Measurements from ENCODE around the gene RHOA.
"Not testable (repeated sequence)": the region's sequence is repeated elsewhere in the genome, so short reads cannot be mapped to it uniquely, and the experiment has no call there.

RHOA gene

DNA sequence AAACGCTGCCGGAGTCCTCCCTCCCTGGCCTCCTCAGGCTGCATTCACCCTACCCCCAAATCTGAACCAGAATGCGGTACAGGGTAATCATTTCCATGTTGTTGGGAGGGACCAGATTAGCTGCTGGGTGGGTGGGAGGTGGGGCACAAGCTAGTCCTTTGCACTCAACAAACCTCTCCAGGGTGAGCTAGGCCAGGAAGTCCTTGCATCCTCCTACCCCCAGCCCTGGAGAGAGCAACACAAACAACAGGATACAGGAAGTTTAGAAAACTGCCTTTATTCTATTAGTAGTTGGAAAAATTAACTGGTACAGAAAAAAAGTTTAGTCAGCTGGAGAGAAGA lies 52.9 kb downstream of the RHOA start:
- no peak for DNase-seq

DNA sequence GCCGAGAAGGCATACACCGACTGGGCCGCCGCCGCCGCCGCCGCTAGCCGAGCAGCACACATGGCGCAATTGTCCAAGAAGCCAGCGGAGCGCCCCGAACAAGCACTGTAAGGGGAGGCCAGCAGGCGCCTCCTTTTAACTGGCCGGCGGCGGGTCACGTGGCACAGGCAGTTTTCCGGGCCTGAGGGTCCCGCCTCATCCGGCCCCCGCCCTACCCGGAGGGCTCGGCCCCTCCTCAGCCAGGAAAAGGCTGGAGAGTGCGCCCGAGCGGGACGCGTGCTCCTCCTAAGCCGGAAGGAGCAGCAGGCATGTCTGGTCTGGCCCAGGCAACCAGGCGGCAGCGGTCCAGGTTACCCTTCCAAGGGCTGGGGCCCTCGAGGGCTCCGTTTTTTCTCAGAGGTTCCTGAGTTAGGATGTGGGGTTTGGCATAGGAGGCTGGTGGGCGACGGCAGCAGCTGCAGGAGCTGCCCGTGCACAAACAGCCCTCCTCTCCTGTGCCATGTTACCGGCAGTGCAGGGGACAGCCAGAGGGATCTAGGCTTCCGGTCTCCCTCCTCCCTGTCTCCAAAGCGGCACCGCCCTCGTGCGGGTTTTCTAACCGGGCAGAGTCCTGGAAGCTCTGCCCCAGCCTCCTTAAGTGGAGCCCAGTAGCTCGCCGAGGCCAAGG lies 53.4 kb downstream of the RHOA start, which contains the start of gene GPX1:
TSS of gene GPX1 (minus strand) at position 137 of the 667 bp plus-strand sequence. CDS start at position 62, 75 bp downstream.
- peak; percentile 78 for DNase-seq

DNA sequence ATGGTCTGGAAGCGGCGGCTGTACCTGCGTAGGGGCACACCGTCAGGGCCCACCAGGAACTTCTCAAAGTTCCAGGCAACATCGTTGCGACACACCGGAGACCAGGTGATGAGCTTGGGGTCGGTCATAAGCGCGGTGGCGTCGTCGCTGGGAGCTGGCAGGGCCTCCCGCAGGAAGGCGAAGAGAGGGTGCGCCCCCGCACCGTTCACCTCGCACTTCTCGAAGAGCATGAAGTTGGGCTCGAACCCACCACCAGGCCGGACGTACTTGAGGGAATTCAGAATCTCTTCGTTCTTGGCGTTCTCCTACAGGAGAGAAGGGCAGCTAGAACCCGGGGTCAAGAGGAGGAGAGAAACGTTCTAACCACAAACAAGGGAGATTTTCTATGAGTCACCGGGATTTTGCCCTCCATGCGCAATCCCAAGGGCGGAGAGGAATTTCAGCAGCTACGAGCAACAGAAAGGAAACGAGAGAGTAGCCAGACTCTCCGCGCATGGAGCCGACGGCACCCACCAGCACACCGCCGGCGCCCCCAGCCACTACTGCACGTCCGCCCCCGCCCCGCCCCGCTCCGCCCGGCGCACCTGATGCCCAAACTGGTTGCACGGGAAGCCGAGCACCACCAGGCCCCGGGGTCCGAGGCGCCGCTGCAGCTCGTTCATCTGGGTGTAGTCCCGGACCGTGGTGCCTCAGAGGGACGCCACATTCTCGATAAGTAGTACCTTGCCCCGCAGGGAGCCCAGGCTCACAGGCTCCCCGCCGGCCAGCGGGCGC lies 54.1 kb downstream of the RHOA start:
- DNase-seq, result not testable (repeated sequence)

DNA sequence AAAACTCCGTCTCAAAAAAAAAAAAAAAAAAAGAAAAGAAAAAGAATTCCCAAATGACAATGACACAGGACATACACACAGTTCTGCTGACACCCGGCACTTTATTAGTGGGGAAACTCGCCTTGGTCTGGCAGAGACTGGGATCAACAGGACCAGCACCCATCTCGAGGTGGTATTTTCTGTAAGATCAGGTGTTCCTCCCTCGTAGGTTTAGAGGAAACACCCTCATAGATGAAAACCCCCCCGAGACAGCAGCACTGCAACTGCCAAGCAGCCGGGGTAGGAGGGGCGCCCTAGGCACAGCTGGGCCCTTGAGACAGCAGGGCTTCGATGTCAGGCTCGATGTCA lies 54.7 kb downstream of the RHOA start:
- DNase-seq, result not testable (repeated sequence)

DNA sequence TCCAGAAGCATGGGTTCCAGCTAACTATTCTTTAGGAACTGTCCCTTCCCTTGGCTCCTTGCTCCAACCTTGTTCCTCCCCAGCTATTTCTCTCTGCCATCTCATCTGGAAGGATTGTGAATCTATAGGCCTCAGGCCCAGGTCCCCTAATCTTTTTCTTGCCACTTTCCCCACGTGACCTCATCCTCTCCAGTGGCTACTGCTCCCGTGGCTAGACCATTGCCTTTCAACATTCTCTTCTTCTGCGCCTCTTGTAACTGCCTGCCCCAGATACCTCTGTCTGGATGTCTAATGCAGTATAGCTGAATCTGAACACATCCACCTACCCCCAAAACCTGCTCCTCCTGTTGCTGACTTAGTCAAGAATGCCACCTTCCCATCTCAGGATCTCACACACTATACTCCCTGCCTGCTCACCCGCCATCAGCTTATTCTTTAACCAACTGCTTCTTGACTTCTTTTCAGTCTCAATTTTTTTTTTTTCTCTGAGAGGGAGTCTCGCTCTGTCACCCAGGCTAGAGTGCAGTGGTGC lies 58.8 kb downstream of the RHOA start:
- no peak for DNase-seq

DNA sequence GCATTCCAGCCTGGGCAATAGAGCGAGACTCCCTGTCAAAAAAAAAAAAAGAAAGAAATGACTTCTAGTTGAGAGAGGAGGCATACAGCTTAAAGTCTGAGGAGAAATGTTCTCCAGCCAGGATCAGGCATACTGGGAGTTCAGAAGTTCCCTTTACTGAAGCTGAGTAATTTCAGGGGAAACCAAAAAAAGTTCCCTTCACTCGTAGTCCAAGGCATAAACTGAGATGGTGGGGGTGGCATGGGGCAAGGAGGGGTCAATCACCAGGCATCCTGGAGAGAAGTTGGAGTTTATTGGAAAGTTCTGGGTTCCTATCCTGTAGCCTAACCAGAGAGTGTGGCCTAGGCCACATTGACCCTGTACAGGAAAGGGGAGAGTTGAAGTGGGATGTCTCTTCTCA lies 59.5 kb downstream of the RHOA start:
- DNase-seq, result no peak

DNA sequence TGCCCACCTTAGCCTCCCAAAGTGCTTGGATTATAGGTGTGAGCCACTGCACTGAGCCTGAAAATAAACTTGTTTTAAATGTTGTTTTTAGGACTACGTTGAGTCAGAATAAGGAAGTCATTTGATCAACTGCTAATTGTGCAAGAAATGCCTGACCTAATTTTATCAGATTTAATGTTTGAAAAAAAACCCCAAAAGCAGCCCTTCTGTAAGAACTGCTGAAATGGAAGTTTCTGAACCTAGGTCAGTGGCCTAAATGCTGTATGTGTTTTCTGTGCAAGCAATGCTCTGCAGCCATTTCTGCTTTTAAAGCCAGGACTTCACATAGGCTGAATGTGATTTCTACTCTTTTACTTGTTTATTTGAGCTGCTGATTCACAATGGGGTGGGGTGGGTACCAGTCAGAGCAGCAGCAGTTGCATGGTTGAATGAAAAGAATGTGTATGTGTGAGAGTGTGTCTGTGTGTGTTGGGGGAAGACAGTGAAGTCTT lies 60.2 kb downstream of the RHOA start:
- no peak for DNase-seq

DNA sequence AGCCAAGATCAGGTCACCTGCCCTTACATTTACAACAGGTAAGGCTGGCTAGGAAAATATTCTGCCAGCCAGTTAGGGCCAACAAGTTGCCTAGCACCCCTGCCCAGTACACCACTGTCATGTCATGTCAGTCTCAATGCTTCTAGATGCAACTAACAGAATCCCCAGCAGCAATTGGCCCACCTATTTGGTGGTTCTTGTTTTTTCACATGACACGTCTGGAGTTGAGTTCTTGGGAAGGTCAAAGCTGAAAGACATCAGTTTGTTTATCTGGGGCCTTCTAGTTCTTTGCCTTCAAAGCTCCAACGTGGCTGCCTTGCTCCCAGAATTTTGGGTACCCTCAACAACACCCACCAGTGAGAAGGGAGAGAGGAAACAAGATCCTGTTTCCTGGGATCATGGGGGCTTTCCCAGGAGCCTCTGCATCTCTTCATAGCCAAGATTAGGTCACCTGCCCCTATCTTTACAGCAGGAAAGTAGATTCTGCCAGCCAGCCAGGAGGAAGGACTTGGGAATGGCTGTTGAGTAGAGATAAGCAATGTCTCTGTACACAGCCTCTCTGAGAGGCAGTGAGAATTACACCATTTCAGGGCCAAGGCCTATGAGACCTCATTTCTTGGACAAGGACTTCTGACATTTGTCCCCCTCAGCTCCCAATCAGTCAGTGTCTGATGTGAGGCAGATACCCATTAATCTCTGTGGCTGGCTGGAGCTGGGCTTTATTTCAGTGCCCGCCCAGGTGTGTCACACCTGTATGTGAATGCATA lies 62.2 kb downstream of the RHOA start:
- DNase-seq, result no peak

DNA sequence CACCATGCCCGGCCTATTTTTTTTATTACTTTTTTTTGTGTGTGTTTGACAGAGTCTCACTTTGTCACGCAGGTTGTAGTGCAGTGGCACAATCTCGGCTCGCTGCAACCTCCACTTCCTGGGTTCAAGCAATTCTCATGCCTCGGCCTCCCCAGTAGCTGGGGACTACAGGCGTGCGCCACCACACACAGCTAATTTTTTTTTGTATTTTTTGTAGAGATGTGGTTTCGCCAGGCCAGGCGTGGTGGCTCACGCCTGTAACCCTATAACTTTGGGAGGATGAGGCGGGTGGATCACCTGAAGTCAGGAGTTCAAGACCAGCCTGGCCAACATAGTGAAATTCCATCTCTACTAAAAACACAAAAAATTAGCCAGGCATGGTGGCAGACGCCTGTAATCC lies 63.4 kb downstream of the RHOA start:
- not testable (repeated sequence) for DNase-seq

DNA sequence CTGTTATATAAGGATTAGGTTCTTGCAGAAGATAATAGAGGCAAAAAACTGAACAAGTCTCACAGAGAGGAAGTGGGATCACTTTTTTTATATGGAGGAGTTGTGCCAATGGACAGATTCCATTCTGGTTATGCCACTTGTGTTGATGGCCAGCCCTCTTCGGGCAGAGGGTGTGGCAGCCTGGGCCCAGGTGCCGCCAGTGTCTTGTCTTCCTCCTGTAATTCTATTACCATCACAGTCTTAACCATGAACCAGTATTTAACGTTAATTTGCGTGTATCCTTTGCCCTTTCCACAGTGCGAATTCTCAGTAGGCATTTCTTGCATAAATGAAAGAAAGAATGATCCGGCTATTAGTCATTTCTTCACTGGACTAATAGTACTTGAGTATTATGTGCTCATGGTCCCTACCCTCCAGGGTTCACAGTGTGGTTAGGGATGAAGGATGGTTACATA lies 65.0 kb downstream of the RHOA start:
- DNase-seq, result no peak

DNA sequence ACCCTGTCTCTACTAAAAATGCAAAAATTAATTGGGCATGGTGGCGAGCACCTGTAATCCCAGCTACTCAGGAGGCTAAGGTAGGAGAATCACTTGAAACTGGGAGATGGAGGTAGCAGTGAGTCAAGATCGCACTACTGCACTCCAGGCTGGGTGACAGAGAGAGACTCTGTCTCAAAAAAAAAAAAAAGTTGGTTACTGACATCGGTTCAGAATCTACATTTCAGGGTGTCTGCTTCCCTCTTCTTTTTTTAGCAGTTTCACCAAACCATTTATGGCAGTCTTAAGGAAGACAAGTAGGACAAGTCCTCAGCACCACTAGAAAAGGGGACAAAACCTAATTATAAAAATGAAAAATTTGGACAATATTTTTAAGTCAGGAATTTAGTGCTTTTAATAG lies 68.6 kb downstream of the RHOA start:
- no peak for DNase-seq

DNA sequence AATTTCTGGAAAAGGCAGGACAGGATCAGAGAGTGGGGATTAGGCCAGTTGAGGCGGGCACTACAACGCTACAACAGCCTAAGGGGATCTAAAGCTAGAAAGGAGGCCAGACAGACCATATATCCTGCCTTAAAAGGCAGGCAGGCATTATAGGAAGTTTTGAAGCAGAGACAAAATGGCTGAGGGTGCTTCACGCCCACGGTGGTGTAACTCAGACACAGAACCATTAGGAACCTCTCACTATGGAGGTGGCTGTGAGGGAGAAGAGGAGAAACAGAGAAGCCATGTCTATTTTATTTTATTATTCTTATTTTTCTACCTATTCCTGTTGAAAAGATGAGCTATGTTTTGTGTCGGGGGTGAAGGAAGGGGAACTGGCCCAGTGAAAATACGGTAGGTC lies 69.8 kb downstream of the RHOA start:
- no peak for DNase-seq

DNA sequence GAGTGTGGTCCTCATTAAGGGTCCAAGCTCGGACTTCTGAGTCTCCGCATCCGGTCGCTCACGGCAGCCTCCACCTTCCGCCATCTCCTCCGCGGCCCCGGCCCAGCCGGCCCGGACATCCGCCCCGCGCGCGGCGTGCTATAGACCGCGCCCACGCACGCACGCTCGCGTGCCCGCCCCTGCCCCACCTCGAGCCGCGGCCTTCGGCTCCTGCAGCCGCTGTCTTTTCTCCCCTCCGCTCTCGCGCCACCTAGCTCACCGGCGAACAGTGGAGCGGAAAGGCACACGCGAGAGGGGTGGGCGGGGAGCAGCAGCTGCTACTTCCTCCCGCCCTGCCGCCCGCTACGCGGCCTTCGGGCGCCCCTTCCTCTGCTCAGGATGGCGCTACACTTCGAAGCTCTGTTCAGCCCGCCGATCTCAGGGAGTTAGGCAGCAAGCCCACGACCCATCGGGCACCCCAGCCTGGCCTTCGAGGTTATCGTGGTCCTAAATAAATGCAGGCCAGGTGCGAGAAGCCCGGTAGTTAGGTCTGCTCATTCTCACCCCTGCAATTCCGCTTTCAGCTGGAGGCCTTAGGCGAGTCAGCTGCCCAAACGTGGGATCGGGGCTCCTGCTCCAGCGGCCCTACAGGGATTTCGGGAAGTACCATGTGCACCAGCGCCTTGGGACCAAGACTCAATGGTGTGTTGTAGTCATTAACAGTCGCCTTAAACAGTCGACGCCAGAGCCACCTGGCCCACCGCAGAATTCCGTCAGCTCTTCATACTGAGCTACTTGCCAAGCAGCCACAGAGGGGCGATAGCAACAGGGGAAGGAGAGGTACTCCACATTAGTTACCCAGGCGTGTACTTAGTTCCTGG lies 71.6 kb downstream of the RHOA start, which contains the start of gene USP4:
TSS of gene USP4 (minus strand) at position 113 of the 860 bp plus-strand sequence. CDS start at position 84, 29 bp downstream.
- DNase-seq, result peak; percentile 55

DNA sequence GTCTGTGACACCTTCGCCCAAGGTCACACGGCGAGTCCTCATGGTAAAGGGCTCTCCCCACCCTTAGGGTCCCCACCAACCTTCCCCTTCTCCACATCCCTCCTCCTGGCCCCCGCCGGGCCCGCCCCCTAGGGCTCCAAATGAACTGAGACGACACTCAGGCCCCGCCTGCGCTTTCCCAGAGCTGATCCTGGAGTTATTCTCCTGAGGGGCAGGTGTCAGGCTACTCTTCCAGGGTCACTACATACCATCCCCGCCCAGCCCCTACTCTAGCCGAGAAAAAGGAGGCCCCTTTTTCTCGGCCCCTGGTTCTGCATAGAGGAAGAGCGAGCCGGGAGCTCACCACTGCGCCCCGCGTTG lies 72.2 kb downstream of the RHOA start:
- no peak for DNase-seq

DNA sequence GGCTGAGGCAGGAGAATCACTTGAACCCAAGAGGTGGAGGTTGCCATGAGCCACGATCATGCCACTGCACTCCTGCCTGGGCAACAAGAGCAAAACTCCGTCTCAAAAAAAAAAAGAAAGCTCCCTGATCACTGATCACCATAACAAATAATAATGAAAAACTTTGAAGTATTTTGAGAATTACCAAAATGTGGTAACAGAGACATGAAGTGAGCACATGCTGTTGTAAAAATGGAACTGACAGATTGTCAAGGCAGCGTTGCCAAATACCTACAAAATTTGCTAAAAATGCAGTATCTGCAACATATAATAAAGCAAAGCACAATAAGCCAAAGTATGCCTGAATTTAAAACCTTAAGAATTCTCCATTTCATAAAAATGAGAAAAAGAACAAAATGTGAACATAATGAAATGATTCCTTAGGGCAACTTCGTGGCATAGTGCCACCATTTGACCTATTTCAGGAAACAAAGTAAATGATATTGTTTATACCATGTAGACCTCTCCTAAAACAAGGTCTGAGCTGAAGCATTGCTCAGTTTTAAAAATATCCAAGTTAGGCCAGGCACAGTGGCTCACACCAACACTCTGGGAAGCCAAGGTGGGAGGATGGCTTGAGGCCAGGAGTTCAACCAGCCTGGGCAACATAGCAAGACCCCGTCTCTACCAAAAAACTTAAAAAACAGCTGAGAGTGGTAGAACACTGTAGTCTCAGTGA lies 77.7 kb downstream of the RHOA start:
- DNase-seq, result no peak

DNA sequence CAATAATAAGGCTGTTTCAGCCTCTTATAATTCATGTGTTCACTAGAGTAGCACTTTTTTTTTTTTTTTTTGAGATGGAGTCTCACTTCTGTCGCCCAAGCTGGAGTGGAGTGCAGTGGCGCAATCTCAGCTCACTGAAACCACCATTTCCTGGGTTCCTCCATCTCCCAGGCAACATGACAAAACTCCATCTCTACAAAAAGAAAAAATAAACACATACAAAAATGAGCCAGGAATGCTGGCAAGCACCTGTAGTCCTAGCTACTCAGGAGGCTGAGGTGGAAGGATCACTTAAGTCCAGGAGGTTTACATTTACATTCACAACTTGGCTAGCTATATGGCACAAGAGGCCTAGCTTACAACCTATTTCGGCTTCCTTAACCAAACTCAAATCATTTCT lies 78.7 kb downstream of the RHOA start:
- DNase-seq, result no peak

DNA sequence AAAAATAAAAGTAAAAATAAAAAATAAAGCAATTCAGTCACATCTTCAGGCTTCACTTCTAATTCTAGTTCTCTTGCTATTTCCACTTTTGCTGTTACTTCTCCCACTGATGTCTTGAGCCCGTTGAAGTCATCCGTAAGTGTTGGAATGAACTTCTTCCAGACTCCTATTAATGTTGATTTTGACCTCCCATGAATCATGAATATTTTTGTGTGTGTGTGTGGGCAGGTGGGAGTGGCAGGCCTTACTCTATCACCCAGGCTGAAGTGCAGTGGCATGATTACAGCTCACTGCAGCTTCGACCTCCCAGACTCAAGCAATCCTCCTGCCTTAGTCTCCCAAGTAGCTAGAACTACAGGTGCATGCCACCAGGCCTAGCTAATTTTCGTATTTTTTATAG lies 82.6 kb downstream of the RHOA start:
- no peak for DNase-seq

DNA sequence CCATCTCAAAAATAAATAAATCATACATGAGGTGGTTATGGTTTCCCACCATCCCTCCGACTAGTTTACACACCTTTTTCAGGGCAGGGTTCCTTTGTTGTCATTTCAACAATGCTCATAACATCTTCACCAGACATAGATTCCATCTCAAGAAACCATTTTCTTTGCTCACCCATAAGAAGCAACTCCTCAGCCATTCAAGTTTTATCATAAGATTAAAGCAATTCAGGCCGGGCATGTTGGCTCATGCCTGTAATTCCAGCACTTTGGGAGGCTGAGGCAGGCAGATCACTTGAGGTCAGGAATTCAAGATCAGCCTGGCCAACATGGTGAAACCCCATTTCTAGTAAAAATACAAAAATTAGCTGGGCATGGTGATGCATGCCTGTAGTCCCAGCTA lies 83.4 kb downstream of the RHOA start:
- DNase-seq, result not testable (repeated sequence)

DNA sequence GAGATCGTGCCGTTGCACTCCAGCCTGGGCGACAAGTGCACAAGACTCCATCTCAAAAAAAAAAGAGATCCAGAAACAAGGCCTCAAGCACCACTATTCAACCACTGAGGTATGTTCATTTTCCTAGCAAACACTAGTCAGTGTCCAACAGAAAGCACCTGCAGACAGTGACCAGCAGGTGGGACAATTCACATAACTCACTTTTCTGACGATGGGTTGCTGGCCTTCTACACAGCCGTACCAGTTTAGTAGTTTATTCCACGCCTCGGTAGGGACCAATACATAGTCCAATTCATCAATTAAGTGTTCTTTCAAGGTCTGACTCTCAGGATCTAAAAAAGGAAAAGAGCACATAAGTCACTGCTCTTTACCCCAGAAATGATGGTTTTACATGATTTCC lies 84.3 kb downstream of the RHOA start:
- DNase-seq, result no peak

DNA sequence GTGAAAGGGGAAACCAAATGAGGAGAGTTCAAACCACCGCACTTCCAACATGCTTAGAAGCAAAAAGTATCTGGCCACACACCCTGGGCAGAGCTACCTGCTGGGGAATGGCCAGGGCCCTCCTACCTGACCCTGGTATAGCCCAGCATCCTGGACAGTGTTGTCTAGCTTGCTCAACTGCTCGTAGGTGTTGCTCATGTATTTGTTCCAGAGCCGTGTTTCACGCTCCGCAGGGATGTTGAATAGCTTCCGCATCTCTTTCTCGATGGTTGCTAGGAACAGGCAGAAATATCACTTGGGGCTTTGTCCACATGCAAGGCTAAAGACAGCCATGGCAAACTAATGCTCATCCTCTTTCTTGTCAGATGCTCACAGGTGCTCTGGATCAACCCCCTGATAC lies 87.0 kb downstream of the RHOA start:
- DNase-seq, result no peak

DNA sequence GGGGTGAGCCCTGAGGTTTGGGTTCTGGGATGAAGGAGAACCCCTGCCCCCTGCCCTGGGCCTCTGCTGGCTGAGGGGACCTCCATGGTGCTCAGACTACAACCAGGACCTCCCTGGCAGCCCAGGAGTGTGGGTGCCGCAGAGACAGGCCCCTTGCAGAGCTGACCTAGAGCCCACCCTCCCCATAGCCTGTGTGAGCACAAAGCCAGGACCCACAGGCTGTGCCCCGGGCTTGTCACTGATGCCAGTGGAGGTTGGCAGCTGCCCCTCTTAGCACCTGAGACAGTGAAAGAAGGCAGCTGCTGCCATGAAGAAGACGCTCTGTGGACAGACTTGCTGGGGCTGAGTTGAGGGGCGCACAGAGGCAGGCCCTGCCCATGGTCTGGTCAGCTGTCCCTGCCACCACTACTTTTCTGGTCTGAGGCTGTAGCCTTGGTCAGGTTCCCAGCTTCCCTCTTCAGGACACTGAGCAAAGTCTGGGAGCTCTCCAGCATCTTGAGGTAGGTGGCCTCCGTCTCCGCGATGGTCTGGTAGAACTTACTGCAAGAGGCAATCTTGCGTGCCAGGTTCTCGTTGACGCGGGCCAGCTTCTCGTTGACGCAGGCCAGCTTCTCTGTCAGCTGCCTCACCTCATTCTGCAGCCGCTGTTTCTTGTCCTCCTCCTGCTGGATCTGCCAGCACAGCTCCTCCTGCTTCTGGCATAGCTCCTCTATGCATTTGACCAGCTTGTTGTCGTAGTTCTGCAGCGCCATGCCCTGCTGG lies 94.9 kb downstream of the RHOA start:
- DNase-seq, result no peak

All from NCI-H2171 (cell line).